Mammary epithelial cell (primary cell): Measurements from ENCODE around the gene TOR1AIP1.

Experiments used
- EZH2 ChIP-seq: IDR thresholded peaks from 2 replicates; pipeline ENCODE4 v1.6.1; 2012; ENCODE audit warnings: low read length, inconsistent platforms, borderline replicate concordance
- TF ChIP-seq, protein P1 (sequence below), 2 donors: IDR thresholded peaks in 1 of 2; conservative IDR thresholded peaks in 1 of 2; 2 replicates each; pipeline ENCODE4 v1.5.1; 2011 to 2012; ENCODE audit warnings: inconsistent platforms in 2 of 2, low read length in 2 of 2, mild to moderate bottlenecking in 2 of 2, control low read depth in 1 of 2, low read depth in 1 of 2; ENCODE audit not compliant: insufficient read depth in 1 of 2; ENCODE audit errors: extremely low read depth in 1 of 2

DNA sequence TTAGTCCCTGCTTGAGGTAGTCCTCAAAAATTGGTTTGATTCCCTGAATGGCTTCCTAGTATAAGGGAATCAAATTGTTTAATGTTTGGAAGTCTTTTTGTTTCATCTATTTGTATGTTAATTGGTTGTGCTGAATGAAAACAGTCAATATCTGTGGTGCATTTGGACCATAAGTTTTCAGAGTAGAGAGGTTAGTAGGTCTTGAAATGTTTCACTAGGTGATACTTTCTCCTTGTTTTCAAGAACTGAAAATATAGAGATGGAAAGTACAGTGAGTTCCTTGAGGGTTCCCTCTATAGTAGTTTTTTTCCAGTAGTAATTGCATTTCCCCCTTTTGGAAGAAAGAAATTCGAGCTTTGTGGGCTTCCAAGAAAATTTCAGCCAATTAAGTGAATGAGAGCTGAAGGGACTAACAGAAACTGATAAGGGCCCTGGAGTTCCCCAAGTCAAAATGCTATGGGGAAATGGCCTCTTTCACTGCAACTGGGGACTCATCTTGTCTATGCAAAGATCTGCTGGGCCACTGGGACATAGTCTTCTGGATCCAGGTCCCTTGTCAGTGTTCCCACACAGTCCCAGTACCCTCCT is 53.9 kb downstream of the TOR1AIP1 start:
- TF ChIP-seq, protein P1, sequence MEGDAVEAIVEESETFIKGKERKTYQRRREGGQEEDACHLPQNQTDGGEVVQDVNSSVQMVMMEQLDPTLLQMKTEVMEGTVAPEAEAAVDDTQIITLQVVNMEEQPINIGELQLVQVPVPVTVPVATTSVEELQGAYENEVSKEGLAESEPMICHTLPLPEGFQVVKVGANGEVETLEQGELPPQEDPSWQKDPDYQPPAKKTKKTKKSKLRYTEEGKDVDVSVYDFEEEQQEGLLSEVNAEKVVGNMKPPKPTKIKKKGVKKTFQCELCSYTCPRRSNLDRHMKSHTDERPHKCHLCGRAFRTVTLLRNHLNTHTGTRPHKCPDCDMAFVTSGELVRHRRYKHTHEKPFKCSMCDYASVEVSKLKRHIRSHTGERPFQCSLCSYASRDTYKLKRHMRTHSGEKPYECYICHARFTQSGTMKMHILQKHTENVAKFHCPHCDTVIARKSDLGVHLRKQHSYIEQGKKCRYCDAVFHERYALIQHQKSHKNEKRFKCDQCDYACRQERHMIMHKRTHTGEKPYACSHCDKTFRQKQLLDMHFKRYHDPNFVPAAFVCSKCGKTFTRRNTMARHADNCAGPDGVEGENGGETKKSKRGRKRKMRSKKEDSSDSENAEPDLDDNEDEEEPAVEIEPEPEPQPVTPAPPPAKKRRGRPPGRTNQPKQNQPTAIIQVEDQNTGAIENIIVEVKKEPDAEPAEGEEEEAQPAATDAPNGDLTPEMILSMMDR (conservative IDR thresholded peaks at IDR 0.05 in 1 of 2, IDR thresholded peaks at IDR 0.05 in 1 of 2; ENCODE audit: extremely low read depth in 1 of 2, insufficient read depth in 1 of 2, low read depth in 1 of 2, low read length in 2 of 2): no peak
- TF ChIP-seq EZH2: no peak
